T-helper 2 cell treated with Interferon-gamma antibody and Interleukin-4, amounts not matched to agents 100 ng/mL and 5 ng/mL, for 36 hours (primary cell): ENCODE measurements around the gene DIS3L2. TPM values are rescaled to one million over a fixed set of nuclear protein-coding genes. Genes with fewer than 3 reads are reported as not detected.
"Not testable (repeated sequence)": the region's sequence is repeated elsewhere in the genome, so short reads cannot be mapped to it uniquely, and the experiment has no call there.

ENCODE experiments used
- intact Hi-C: fragments of 100-400 bp; cut with micrococcal nuclease; formaldehyde crosslinking; loops from one replicate; pipeline ENCODE4 v1.15.1; 2023
- total RNA-seq: library from RNA; stranded (reverse); gene quantifications from 2 replicates; pipeline ENCODE4 v1.2.3, GENCODE V29; 2022

Gene DIS3L2
- total RNA-seq, 1 donor from 2014 or later: 43.7 TPM

DNA sequence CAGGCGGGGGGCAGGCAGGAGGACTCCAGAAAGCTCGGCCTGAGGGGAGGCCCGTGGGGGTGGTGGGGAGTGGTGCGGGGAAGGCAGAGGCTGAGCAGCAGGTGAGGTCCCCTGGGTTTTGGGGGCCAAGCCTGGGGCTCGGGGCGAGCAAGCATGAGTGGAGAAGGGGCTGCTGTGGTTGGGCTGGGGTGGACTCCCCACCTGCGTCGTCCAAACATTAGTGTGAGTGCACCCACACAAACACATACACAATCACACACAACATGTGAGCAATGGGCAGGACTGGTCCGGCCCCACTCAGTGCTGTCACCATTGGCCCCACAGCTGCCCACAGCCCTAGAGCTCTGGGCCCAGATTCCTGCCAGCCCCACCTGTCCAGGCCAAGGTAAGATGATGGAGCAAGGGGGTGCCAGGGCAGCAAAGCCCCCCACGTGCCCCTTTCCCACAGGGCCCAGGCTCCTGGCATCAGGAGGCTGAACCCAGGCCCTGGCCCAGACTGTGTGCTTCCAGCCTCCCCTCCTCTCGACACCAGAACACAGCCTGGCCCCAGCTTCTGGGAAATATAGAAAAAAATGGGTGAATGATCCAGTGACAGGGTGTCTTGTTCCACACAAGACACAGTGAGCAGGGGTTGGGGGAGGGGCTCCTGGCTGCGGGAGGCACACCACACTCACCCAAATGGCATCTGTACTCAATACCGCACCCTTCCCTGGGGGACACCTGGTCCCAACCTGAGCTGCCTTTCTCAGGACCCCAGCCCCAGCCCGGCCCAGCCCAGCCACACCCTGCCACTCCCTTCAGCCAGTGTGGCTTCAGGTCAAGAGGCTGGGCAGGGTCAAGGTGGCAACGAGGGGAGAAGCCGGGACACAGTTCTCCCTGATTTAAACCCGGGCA, 416.6 kb downstream of the DIS3L2 start:
- intact Hi-C loops: no loop called here

DNA sequence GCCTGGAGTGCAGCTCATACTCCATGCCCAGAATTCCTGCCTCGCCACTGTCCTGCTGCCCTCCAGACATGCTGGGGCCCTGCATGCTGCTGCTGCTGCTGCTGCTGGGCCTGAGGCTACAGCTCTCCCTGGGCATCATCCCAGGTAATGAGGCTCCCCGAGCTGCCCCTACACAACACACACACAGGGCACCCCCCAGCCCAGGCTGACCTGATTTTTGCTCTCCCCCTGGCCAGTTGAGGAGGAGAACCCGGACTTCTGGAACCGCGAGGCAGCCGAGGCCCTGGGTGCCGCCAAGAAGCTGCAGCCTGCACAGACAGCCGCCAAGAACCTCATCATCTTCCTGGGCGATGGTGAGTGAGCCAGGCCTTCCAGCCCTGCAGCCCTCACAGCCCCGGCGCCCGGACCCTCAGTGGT, 417.2 kb downstream of the DIS3L2 start, which contains the start of gene ALPP:
ALPP (plus strand) TSS at position 17 of the 417 bp plus-strand sequence; CDS start at position 69, 52 bp downstream.
- intact Hi-C loops: not testable (repeated sequence)

DNA sequence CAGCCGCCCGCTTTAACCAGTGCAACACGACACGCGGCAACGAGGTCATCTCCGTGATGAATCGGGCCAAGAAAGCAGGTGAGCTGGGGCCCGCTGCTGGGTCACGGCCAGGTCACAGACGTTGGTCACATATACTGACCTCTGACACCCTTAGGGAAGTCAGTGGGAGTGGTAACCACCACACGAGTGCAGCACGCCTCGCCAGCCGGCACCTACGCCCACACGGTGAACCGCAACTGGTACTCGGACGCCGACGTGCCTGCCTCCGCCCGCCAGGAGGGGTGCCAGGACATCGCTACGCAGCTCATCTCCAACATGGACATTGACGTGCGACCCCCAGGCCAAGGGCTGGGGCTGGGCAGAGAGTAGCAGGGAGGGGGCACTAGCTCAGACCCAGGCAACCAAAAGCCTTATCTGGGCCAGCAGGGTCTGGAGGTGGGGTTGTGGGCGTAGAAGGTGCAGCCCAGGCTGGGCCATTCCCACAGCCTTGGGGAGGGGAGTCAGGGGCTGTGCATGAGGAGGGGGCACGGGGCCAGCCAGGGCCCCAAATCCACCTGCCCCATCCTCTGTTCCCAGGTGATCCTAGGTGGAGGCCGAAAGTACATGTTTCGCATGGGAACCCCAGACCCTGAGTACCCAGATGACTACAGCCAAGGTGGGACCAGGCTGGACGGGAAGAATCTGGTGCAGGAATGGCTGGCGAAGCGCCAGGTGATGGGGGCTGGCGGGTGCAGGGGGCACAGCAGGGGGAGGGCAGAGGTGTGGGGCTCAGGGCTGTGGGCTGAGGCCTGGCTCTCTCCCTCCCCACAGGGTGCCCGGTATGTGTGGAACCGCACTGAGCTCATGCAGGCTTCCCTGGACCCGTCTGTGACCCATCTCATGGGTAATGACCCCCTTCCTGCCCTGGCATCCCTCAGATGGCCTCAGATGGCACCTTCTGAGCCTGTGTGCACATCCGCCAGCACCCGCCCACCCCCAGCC, 418.4 kb downstream of the DIS3L2 start:
- intact Hi-C loops: not testable (repeated sequence)

DNA sequence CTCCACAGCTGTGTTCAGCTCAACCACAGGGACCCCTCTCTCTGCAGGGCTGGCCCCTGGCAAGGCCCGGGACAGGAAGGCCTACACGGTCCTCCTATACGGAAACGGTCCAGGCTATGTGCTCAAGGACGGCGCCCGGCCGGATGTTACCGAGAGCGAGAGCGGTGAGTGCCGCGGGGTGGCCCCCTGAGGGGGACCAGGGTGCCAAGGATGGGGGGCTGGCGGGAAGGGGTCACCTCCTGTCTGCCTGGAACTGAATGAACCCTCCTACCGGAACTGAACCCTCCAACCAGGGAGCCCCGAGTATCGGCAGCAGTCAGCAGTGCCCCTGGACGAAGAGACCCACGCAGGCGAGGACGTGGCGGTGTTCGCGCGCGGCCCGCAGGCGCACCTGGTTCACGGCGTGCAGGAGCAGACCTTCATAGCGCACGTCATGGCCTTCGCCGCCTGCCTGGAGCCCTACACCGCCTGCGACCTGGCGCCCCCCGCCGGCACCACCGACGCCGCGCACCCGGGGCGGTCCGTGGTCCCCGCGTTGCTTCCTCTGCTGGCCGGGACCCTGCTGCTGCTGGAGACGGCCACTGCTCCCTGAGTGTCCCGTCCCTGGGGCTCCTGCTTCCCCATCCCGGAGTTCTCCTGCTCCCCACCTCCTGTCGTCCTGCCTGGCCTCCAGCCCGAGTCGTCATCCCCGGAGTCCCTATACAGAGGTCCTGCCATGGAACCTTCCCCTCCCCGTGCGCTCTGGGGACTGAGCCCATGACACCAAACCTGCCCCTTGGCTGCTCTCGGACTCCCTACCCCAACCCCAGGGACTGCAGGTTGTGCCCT, 419.9 kb downstream of the DIS3L2 start:
- intact Hi-C loops: not testable (repeated sequence)

DNA sequence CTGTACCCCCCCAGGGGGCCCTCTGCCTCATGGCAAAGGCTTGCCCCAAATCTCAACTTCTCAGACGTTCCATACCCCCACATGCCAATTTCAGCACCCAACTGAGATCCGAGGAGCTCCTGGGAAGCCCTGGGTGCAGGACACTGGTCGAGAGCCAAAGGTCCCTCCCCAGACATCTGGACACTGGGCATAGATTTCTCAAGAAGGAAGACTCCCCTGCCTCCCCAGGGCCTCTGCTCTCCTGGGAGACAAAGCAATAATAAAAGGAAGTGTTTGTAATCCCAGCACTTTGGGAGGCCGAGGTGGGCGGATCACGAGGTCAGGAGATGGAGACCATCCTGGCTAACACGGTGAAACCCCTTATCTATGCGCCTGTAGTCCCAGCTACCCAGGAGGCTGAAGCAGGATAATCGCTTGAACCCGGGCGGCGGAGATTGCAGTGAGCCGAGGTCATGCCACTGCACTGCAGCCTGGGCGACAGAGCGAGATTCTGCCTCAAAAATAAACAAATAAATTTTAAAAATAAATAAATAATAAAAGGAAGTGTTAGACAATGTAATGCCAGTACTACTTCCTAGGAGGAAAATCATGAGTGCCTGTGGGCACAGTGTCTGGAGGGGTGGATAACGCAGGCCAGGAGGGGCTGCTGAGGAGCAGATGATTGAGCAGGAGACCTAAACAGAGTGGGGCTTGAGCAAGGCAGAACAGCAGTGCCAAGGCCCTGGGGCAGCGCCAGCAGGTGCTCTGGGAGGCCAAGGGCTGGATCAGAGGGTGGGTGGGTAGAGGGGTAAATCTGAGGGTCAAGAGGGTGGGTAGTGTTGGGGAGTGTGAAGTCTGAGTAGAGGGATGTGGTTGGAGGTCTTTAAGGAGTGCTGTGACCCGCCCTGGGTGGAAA, 421.1 kb downstream of the DIS3L2 start:
- intact Hi-C loops: no loop called here

DNA sequence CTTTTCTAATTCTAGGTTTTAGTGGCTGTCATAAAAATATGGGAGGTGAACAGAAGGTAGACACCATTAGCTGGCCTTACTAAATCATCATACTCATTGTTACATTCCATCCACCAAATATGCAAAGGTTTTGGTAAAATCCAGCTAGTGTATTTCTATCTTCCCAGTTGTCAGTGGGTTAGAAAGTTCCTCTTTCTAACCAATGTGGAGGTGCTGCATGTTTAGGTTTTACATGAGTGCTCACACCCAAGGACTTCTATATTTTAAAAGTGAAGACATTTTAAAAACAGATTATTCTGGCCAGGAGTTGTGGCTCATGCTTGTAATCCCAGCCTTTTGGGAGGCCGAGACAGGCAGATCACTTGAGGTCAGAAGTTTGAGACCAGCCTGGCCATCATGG, 423.0 kb downstream of the DIS3L2 start:
- intact Hi-C loops: no loop called here

DNA sequence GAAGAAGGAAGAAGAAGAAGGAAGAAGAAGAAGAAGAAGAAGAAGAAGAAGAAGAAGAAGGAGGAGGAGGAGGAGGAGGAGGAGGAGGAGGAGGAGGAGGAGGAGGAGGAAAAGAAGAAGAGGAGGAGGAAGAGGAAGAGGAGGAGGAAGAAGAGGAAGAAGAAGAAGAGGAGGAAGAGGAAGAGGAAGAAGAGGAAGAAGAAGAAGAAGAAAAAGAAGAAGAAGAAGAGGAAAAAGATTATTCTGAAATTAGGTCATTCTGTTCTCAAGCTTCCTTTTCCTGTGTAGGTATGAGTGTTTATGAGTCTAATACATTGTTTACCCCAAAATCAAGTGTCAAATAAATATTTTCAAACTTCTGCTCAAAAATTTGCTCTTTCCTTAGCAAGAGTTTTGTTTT, 423.5 kb downstream of the DIS3L2 start:
- intact Hi-C loops: not testable (repeated sequence)

DNA sequence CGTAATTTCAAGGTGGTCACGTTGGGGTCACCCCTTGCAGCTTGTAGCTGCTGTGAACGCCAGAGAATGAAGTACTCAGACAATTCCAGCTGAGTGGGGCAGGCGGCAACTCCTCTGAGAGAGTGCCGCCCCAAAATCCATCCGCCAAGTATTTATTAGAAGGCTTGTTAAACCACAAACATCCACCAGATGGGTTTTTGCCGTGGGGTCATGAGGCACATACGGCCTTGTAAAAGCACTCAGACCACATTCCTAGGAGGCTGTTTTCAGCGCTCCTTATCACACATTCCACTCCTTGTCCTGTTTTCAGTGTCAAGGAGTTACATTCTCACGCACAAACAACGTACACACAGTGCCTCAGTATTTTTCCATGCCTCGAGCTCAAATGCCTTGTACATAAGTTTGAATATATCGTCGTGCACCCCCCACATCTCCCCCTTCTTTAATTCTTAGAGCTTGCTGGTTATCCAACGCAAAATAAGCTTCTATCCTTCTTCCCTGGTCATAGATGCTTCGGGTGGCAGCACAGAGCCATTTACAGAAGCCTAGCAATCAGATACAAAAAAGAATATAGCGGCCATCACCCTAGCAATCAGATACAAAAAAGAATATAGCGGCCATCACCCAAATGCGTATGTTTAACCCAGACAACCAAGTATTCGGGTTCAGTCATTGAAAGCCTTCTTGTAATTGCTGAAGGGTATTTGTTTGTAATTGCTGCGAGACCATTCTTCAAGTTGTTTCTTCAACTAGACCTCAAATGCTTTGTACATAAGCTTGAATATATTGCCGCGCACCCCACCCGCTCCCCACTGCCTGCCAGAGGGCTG, 424.4 kb downstream of the DIS3L2 start:
- intact Hi-C loops: no loop called here

DNA sequence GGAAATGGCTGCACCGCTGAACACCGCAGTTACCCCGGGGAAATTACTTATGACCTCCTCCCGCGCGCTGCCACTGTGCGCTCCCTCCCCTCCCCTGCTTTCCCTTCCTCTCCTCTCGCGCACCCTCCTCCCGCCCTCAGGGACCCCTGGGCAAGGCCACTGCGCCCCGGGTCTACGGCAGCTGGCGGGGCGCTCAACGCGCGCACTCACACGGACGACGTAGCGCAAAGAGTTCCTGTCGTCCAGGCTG, 424.9 kb downstream of the DIS3L2 start:
- intact Hi-C loops: no loop called here

Other genes starting within 250 kb of the DIS3L2 start
- gene PDE6D, start 180.4 kb upstream of the DIS3L2 start, total RNA-seq: 34.6 and 34.8 TPM in 2 replicates
- gene COPS7B, start 175.3 kb upstream of the DIS3L2 start, total RNA-seq: 50.6 and 51.0 TPM in 2 replicates
- not detected in 2 replicates for gene NPPC, start 35.3 kb upstream of the DIS3L2 start, total RNA-seq